Measurements from ENCODE around the gene TMEM35A. TPM values are rescaled to one million over a fixed set of nuclear protein-coding genes. Genes with fewer than 3 reads are reported as not detected.

TMEM35A gene
- total RNA-seq, 1 donor from 2014 or later: not detected

DNA sequence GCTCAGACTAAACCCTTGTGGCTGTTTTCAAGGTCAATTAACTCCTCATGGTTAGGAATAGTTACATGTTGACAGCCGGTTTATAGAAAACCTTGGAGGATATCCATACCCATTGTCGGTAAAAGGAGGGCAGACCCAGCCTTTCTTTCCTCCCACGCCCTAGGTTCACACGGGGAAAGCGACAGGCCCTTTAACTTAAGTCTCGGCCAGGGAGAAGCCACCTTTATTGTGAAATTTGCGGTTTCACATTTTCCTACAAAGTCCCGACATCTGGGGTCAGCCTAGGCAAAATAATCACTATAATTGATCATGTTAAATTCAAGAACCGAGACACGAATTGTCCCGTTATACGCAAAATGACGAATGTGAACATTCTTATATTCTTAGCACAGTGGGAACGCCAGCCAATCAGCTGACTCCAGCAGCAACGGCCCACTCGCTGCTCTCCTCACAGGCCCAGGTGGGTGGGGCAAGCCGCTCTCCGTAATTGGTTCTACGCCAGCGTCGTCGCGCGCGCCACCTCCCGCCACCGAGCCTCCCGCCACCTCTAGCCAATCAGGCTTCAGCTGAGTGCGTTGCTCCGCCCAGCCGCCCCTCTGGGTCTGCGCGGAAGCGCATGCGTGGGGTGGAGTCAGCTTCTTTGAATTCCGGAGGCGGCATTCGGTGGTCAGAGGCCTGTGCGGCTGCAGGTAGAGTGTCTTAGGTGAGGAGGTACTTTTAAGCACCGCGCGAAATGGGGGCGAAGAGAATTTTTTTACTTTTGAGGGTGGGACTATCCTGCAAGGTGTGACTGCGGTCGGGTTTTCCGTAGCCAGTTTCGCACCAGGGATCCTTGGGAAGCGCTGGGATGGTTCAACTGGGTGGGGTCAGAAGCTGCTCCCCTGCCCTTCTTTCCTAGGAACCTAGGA lies 19.1 kb downstream of the TMEM35A start, which contains the start of gene CENPI:
CENPI (plus strand) TSS at position 659 of the 908 bp plus-strand sequence. CDS start 2,867 bp downstream, outside the sequence.
- no peak for TF ChIP-seq CTCF (IDR thresholded peaks at IDR 0.05)
- ChIA-PET POLR2A (interaction anchor here (0.8 to 1.5 kb wide), 5 partner anchors 43 to 834 kb away, joined by 3 to 9 read pairs (median 4); partner anchors contain the start of genes XKRX and ZMAT1), CTCF (no interaction called here)
- DNase-seq: peak; percentile 78
- Mint-ChIP-seq H3K36me3 (ENCODE audit: low read depth) (no peaks in the 10 kb centered on the region), H3K27me3 (no peaks in the 10 kb centered on the region), H3K9me3 (no peaks in the 10 kb centered on the region), H3K4me3 (peak within 1 kb of the TSS; percentile 86), H3K27ac (peak within 1 kb of the TSS; percentile 91), H3K4me1 (peaks cover 9% of the 10 kb centered on the region)
- intact Hi-C loops (cut with micrococcal nuclease): loop anchor here (1.0 to 10.0 kb wide), 4 partner anchors 45 to 287 kb away; partner anchors contain the start of genes BTK, CSTF2, TRMT2B and XKRX
- ATAC-seq (ENCODE audit: low read depth): peak; percentile 99

DNA sequence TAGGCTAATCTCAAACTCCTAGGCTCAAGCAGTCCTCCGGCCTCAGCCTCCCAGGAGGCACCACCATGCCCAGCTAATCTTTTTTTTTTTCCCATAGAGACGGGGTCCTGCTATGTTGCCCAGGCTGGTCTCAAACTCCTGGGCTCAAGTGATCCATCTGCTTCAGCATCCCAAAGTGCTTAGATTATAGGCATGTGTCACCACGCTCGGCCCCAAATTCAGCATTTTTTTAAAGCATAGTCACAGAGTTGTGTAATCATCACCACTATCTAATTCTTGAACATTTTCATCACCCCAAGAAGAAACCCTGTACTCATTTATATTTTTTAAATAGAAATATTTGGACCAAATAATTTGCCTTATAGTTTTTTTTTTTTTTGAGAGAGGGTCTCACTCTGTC lies 29.6 kb downstream of the TMEM35A start:
- no peak for ATAC-seq (ENCODE audit: low read depth)
- POLR2A ChIA-PET: no interaction called here
- peaks cover 1% of the 10 kb centered on the region for H3K36me3 Mint-ChIP-seq (ENCODE audit: low read depth)

GRCh38 chrX:101117701-101118100 lies 39.0 kb downstream of the TMEM35A start:
- DNase-seq (no peak), ATAC-seq (ENCODE audit: low read depth) (no peak)
- Mint-ChIP-seq H3K27me3 (no peaks in the 10 kb centered on the region), H3K9me3 (no peaks in the 10 kb centered on the region), H3K4me3 (no peak overlapping the region), H3K4me1 (no peaks in the 10 kb centered on the region), H3K36me3 (ENCODE audit: low read depth) (no peaks in the 10 kb centered on the region), H3K27ac (no peak overlapping the region)
- ChIA-PET POLR2A (no interaction called here), CTCF (no interaction called here)
- intact Hi-C loops (cut with micrococcal nuclease): no loop called here
- TF ChIP-seq CTCF (IDR thresholded peaks at IDR 0.05): no peak

More for the DNA sequence above, 29.6 kb downstream of the TMEM35A start:
- Mint-ChIP-seq H3K4me3 (no peak overlapping the region), H3K27me3 (no peaks in the 10 kb centered on the region), H3K4me1 (no peaks in the 10 kb centered on the region), H3K27ac (no peak overlapping the region), H3K9me3 (no peaks in the 10 kb centered on the region)
- TF ChIP-seq CTCF (IDR thresholded peaks at IDR 0.05): no peak
- DNase-seq: no peak
- CTCF ChIA-PET: no interaction called here
- intact Hi-C loops (cut with micrococcal nuclease): no loop called here

- DNase-seq: no peak
These were observed 57.6 kb downstream of the TMEM35A start for GRCh38 chrX:101136235-101136634.

More at GRCh38 chrX:101136235-101136634, 57.6 kb downstream of the TMEM35A start:
- H3K27ac Mint-ChIP-seq: no peak overlapping the region
- no peaks in the 10 kb centered on the region for H3K9me3 Mint-ChIP-seq
- ChIA-PET POLR2A (no interaction called here), CTCF (no interaction called here)
- no peaks in the 10 kb centered on the region for H3K4me1 Mint-ChIP-seq
- H3K27me3 Mint-ChIP-seq: no peaks in the 10 kb centered on the region
- no peaks in the 10 kb centered on the region for H3K36me3 Mint-ChIP-seq (ENCODE audit: low read depth)
- no peak for TF ChIP-seq CTCF (IDR thresholded peaks at IDR 0.05)
- no peak for ATAC-seq (ENCODE audit: low read depth)
- H3K4me3 Mint-ChIP-seq: no peak overlapping the region
- intact Hi-C loops (cut with micrococcal nuclease): no loop called here

Other genes starting within 250 kb of the TMEM35A start
- not detected in 2 replicates for gene NOX1, start 204.5 kb upstream of the TMEM35A start, total RNA-seq
- 2.0 and 2.2 TPM in 2 replicates for gene XKRX, start 150.0 kb upstream of the TMEM35A start, total RNA-seq
- not detected in 2 replicates for gene ARL13A, start 109.2 kb upstream of the TMEM35A start, total RNA-seq
- 28.8 and 37.9 TPM in 2 replicates for gene TRMT2B, start 26.8 kb upstream of the TMEM35A start, total RNA-seq
- gene CENPI, start 19.3 kb downstream of the TMEM35A start, total RNA-seq: 2.6 and 3.1 TPM in 2 replicates
- 0.07 TPM in 2 replicates for gene DRP2, start 140.9 kb downstream of the TMEM35A start, total RNA-seq
- gene TAF7L, start 212.5 kb downstream of the TMEM35A start, total RNA-seq: not detected in 2 replicates

Measured in activated B cell treated with CpG ODN at 0.5 μM for 24 hours (primary cell).